LoVo (cell line): ENCODE results near the gene NEGR1.

Experiments used
- DNase-seq: peaks from one replicate; pipeline ENCODE4 v3.0.0-alpha.2; 2016; ENCODE audit warnings: low spot score

NEGR1 gene

GRCh38 chr1:71462247-71462646, 820.1 kb downstream of the NEGR1 start:
- no peak for DNase-seq

GRCh38 chr1:71461416-71461815, 820.9 kb downstream of the NEGR1 start:
- DNase-seq: no peak

GRCh38 chr1:71448444-71448843, 833.9 kb downstream of the NEGR1 start:
- DNase-seq: no peak

GRCh38 chr1:71438626-71439025, 843.7 kb downstream of the NEGR1 start:
- no peak for DNase-seq

- no peak for DNase-seq
These were observed 846.4 kb downstream of the NEGR1 start for GRCh38 chr1:71435951-71436350.

- no peak for DNase-seq
These were observed 848.1 kb downstream of the NEGR1 start for GRCh38 chr1:71434240-71434639.

- no peak for DNase-seq
These were observed 854.3 kb downstream of the NEGR1 start for GRCh38 chr1:71428029-71428428.

GRCh38 chr1:71427066-71427465, 855.3 kb downstream of the NEGR1 start:
- DNase-seq: no peak

- no peak for DNase-seq
These were observed 857.8 kb downstream of the NEGR1 start for GRCh38 chr1:71424536-71424935.

GRCh38 chr1:71422221-71422620, 860.1 kb downstream of the NEGR1 start:
- DNase-seq: no peak

GRCh38 chr1:71417421-71417820, 864.9 kb downstream of the NEGR1 start:
- no peak for DNase-seq

GRCh38 chr1:71414179-71414578, 868.2 kb downstream of the NEGR1 start:
- no peak for DNase-seq

GRCh38 chr1:71413441-71414175, 868.7 kb downstream of the NEGR1 start:
- DNase-seq: no peak

GRCh38 chr1:71400050-71400449, 882.3 kb downstream of the NEGR1 start:
- no peak for DNase-seq

GRCh38 chr1:71399594-71399993, 882.7 kb downstream of the NEGR1 start:
- DNase-seq: no peak

- no peak for DNase-seq
These were observed 889.0 kb downstream of the NEGR1 start for GRCh38 chr1:71393301-71393700.

- DNase-seq: no peak
These were observed 891.8 kb downstream of the NEGR1 start for GRCh38 chr1:71390518-71390917.

GRCh38 chr1:71377886-71378285, 904.5 kb downstream of the NEGR1 start:
- no peak for DNase-seq

- DNase-seq: no peak
These were observed 909.8 kb downstream of the NEGR1 start for GRCh38 chr1:71372496-71372895.

GRCh38 chr1:71371581-71371980, 910.8 kb downstream of the NEGR1 start:
- DNase-seq: no peak

- DNase-seq: no peak
These were observed 918.1 kb downstream of the NEGR1 start for GRCh38 chr1:71364236-71364635.

GRCh38 chr1:71362691-71363090, 919.6 kb downstream of the NEGR1 start:
- no peak for DNase-seq

GRCh38 chr1:71362076-71362475, 920.3 kb downstream of the NEGR1 start:
- DNase-seq: no peak

GRCh38 chr1:71357708-71358107, 924.6 kb downstream of the NEGR1 start:
- no peak for DNase-seq
